Upper lobe of left lung (tissue), 4 donors: ENCODE data around the gene KRT2.

ENCODE experiments used
- EP300 ChIP-seq, 4 donors: sonication (generic); formaldehyde crosslinking; IDR thresholded peaks; one replicate each; pipeline ENCODE4 v1.5.1; 2017; ENCODE audit warnings: antibody characterized with exemption in 4 of 4, control low read depth in 2 of 4
- TF ChIP-seq, protein P1 (sequence below), 6 experiments: fragments of 450-650 bp in 4 of 6; fragments of 200-600 bp in 2 of 6; sonication (generic) in 2 of 6; IDR thresholded peaks; one replicate each; pipeline ENCODE4 v1.5.1; 2016 to 2019; ENCODE audit warnings: antibody characterized with exemption in 6 of 6

DNA sequence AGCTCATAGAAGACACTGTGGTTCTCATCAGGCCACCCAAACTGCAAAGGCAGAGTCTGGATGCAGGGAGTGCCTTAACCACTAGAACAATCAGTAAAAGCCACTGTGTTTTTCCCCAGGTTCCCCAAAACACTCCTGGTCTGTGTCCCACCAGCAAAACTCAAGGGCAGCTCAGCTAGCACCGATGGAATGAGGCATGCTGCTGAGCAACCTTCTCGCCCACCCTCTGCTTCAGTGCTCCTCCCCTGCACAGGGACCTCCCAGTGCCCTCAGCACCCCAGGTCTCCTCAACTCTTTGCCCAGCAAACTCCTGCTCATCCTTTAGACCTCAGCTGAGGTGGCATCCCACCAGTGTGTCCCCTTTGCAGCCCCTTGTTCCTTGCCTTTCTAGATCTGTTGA is 47.4 kb upstream of the KRT2 start:
- TF ChIP-seq, protein P1, sequence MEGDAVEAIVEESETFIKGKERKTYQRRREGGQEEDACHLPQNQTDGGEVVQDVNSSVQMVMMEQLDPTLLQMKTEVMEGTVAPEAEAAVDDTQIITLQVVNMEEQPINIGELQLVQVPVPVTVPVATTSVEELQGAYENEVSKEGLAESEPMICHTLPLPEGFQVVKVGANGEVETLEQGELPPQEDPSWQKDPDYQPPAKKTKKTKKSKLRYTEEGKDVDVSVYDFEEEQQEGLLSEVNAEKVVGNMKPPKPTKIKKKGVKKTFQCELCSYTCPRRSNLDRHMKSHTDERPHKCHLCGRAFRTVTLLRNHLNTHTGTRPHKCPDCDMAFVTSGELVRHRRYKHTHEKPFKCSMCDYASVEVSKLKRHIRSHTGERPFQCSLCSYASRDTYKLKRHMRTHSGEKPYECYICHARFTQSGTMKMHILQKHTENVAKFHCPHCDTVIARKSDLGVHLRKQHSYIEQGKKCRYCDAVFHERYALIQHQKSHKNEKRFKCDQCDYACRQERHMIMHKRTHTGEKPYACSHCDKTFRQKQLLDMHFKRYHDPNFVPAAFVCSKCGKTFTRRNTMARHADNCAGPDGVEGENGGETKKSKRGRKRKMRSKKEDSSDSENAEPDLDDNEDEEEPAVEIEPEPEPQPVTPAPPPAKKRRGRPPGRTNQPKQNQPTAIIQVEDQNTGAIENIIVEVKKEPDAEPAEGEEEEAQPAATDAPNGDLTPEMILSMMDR (IDR thresholded peaks at IDR 0.05): no peak
- no peak for TF ChIP-seq EP300 (IDR thresholded peaks at IDR 0.05)
